RCC 7860 (cell line): Measurements from ENCODE around the gene MTERF1.

Experiments
- DNase-seq: peaks from one replicate; pipeline ENCODE4 v3.0.0-alpha.2; 2015; ENCODE audit warnings: low spot score
- FAIRE-seq: peaks from 2 replicates; lab custom pipeline; 2012; peaks lifted over from hg19 to GRCh38; lab: Jason Lieb, UNC

MTERF1 gene

GRCh38 chr7:91835826-91836368, 44.6 kb downstream of the MTERF1 start:
- no peak for DNase-seq
- FAIRE-seq = no peak

GRCh38 chr7:91835091-91835825, 45.2 kb downstream of the MTERF1 start:
- FAIRE-seq = no peak

GRCh38 chr7:91832493-91833045, 47.9 kb downstream of the MTERF1 start:
- DNase-seq = no peak
- FAIRE-seq = no peak

More at GRCh38 chr7:91835091-91835825, 45.2 kb downstream of the MTERF1 start:
- DNase-seq = no peak

GRCh38 chr7:91827169-91827568, 53.3 kb downstream of the MTERF1 start:
- FAIRE-seq = no peak
- no peak for DNase-seq

GRCh38 chr7:91826377-91826776, 54.1 kb downstream of the MTERF1 start:
- DNase-seq = no peak
- FAIRE-seq = no peak

- no peak for DNase-seq
- no peak for FAIRE-seq
Observed at GRCh38 chr7:91824201-91824600, 56.3 kb downstream of the MTERF1 start.
